ENCODE results near the gene XXYLT1.

Gene XXYLT1

DNA sequence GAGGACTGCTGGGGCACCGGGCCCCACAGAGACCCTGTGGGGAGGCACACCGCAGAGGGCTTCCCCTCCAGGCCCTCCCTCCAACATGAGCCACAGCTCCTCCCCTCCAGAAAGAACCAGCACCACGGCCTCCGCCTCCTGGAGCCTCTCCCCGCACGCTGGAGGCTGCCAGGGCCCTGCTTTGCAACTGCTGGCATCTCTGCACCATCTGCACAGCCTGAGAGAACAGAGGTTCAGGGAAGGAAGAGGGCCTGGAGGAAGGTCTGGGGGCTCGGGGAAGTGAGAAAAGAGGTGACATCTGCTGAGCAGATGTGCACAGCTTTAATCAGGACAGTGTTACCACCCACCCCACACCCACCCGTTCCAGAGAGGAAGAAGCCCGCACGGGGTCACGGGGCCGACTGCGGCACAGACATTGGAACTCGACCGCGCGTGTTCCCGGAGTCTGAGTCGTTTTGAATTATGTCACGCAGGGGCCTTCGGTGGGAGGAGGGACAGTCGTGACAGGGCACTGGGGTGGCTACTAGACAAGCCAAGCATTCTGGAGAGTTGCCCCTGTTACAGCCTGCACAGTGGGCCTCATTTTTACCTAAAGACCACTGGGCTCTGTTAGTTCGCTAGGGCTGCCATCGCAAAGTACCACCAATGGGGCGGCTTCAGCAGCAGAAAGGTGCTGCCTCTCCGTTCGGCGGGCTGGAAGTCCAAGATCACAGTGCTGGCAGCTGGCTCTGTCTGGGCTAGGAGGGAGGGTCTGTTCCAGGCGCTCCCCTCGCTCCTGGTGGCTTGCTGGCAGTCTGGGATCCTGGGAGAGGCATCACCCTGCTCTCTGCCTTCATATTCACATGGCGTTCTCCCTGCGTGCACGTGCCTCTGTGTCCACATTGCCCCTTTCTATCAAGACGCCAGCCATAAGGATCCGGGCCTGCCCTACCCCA lies 194.8 kb downstream of the XXYLT1 start:
- H3K27ac ChIP-seq (ENCODE audit: low read depth, low read length, poor library complexity, severe bottlenecking), result no peak overlapping the region
- no peak overlapping the region for H3K4me2 ChIP-seq (ENCODE audit: low read length)

GRCh38 chr3:195075199-195075940 lies 195.6 kb downstream of the XXYLT1 start:
- Histone ChIP-seq H3K36me3 (ENCODE audit: insufficient read depth, low read length) (no peaks in the 10 kb centered on the region), H3K9me2 (ENCODE audit: low read depth, low read length) (no peaks in the 10 kb centered on the region), H3K9ac (ENCODE audit: low read length) (no peak overlapping the region), H3K27me3 (ENCODE audit: insufficient read depth, low read length) (no peaks in the 10 kb centered on the region), H4K20me1 (ENCODE audit: insufficient read depth, low read length) (no peaks in the 10 kb centered on the region), H3K4me1 (ENCODE audit: insufficient read depth, low read length, severe bottlenecking) (no peaks in the 10 kb centered on the region), H3F3A (ENCODE audit: insufficient read depth, low read length) (no peaks in the 10 kb centered on the region), H3K4me2 (ENCODE audit: low read length) (no peak overlapping the region), H3K79me2 (ENCODE audit: insufficient read depth, low read length) (no peaks in the 10 kb centered on the region), H3K27ac (ENCODE audit: low read depth, low read length, poor library complexity, severe bottlenecking) (no peak overlapping the region), H2AFZ (ENCODE audit: low read length) (no peak overlapping the region), H3K4me3 (ENCODE audit: low read depth, low read length, poor library complexity, severe bottlenecking) (no peak overlapping the region), H3K9me3 (ENCODE audit: low read length) (no peaks in the 10 kb centered on the region)
- no peak for TF ChIP-seq EZH2 (IDR thresholded peaks at IDR 0.05; ENCODE audit: borderline replicate concordance, low read length)
- TF ChIP-seq, protein P1, sequence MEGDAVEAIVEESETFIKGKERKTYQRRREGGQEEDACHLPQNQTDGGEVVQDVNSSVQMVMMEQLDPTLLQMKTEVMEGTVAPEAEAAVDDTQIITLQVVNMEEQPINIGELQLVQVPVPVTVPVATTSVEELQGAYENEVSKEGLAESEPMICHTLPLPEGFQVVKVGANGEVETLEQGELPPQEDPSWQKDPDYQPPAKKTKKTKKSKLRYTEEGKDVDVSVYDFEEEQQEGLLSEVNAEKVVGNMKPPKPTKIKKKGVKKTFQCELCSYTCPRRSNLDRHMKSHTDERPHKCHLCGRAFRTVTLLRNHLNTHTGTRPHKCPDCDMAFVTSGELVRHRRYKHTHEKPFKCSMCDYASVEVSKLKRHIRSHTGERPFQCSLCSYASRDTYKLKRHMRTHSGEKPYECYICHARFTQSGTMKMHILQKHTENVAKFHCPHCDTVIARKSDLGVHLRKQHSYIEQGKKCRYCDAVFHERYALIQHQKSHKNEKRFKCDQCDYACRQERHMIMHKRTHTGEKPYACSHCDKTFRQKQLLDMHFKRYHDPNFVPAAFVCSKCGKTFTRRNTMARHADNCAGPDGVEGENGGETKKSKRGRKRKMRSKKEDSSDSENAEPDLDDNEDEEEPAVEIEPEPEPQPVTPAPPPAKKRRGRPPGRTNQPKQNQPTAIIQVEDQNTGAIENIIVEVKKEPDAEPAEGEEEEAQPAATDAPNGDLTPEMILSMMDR (IDR thresholded peaks at IDR 0.05; ENCODE audit: low read length), result no peak

More for the DNA sequence above, 194.8 kb downstream of the XXYLT1 start:
- no peaks in the 10 kb centered on the region for H3K4me1 ChIP-seq (ENCODE audit: insufficient read depth, low read length, severe bottlenecking)
- H4K20me1 ChIP-seq (ENCODE audit: insufficient read depth, low read length), result no peaks in the 10 kb centered on the region
- no peaks in the 10 kb centered on the region for H3K36me3 ChIP-seq (ENCODE audit: insufficient read depth, low read length)
- H3K9ac ChIP-seq (ENCODE audit: low read length), result no peak overlapping the region
- H3K9me2 ChIP-seq (ENCODE audit: low read depth, low read length), result no peaks in the 10 kb centered on the region
- TF ChIP-seq, protein P1 (IDR thresholded peaks at IDR 0.05; ENCODE audit: low read length), result no peak
- no peak for TF ChIP-seq EZH2 (IDR thresholded peaks at IDR 0.05; ENCODE audit: borderline replicate concordance, low read length)
- no peaks in the 10 kb centered on the region for H3K9me3 ChIP-seq (ENCODE audit: low read length)
- no peaks in the 10 kb centered on the region for H3K27me3 ChIP-seq (ENCODE audit: insufficient read depth, low read length)
- no peak overlapping the region for H2AFZ ChIP-seq (ENCODE audit: low read length)
- H3F3A ChIP-seq (ENCODE audit: insufficient read depth, low read length), result no peaks in the 10 kb centered on the region
- no peak overlapping the region for H3K4me3 ChIP-seq (ENCODE audit: low read depth, low read length, poor library complexity, severe bottlenecking)
- no peaks in the 10 kb centered on the region for H3K79me2 ChIP-seq (ENCODE audit: insufficient read depth, low read length)

DNA sequence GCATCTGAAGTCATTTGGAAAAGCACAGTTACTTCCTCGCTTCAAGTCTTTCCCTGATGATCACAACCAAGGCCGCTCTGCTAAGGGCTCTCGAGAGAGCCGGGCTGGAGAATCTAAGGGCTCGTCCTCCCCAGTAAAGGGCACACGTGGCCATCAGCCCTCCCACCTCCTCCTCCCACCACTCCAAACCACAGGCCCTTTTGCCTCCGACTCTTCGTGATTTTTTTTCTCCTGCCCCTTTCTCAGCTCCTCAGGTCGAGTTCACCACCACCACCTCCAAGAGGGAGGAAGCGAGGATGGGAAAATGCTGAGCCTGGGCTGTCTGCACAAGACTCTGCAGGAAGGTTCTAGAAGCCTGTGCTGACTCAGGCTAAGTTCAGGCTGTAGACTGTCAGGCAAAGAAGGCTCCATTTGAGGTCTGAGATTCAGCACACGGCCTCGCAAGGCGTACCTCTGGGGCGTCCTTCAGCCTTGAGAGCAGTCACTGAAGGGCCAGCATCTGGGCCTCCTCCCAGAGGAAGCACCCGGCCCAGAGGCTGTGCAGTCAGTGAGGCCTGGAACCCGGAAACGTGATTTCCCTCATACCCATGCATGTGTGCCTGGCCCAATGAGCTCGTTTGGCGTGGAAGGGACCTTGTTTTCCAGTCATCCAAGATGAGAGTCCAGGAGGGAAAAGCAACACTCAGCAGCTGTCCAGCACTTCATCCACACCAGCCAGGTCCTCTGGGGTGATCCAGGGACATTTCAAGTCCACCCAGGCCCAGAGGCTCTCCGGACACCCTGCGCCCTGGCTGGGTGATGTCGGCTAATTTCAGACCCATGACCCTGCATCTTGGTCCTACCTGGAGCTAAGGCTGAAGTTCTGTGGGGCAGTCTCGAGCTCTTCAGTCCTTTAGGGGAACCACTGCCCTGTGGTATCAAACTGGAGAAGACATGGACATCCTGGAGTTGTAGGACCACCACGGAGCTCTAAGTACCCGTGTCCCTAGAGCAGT lies 196.8 kb downstream of the XXYLT1 start:
- H3K27ac ChIP-seq (ENCODE audit: low read depth, low read length, poor library complexity, severe bottlenecking), result no peak overlapping the region
- no peak overlapping the region for H2AFZ ChIP-seq (ENCODE audit: low read length)
- H3K9ac ChIP-seq (ENCODE audit: low read length), result no peak overlapping the region
- no peaks in the 10 kb centered on the region for H4K20me1 ChIP-seq (ENCODE audit: insufficient read depth, low read length)
- no peak for TF ChIP-seq EZH2 (IDR thresholded peaks at IDR 0.05; ENCODE audit: borderline replicate concordance, low read length)
- TF ChIP-seq, protein P1 (IDR thresholded peaks at IDR 0.05; ENCODE audit: low read length), result no peak
- no peak overlapping the region for H3K4me2 ChIP-seq (ENCODE audit: low read length)
- no peaks in the 10 kb centered on the region for H3K27me3 ChIP-seq (ENCODE audit: insufficient read depth, low read length)
- H3F3A ChIP-seq (ENCODE audit: insufficient read depth, low read length), result no peaks in the 10 kb centered on the region
- H3K4me1 ChIP-seq (ENCODE audit: insufficient read depth, low read length, severe bottlenecking), result no peaks in the 10 kb centered on the region
- no peak overlapping the region for H3K4me3 ChIP-seq (ENCODE audit: low read depth, low read length, poor library complexity, severe bottlenecking)
- no peaks in the 10 kb centered on the region for H3K9me3 ChIP-seq (ENCODE audit: low read length)
- no peaks in the 10 kb centered on the region for H3K9me2 ChIP-seq (ENCODE audit: low read depth, low read length)
- H3K36me3 ChIP-seq (ENCODE audit: insufficient read depth, low read length), result no peaks in the 10 kb centered on the region
- no peaks in the 10 kb centered on the region for H3K79me2 ChIP-seq (ENCODE audit: insufficient read depth, low read length)
